IMR-90 (cell line): Measurements from ENCODE around the gene SERPINA12.

Source experiments
- BHLHE40 ChIP-seq: fragments of 150-350 bp; IDR thresholded peaks from 2 replicates; pipeline ENCODE4 v1.6.1; 2016; ENCODE audit warnings: mild to moderate bottlenecking, low read depth, low read length
- CEBPB ChIP-seq: IDR thresholded peaks from 2 replicates; pipeline ENCODE4 v1.6.1; 2012; ENCODE audit warnings: low read depth, low read length, improper control_type of control experiment
- FOS ChIP-seq: fragments of 150-350 bp; IDR thresholded peaks from 2 replicates; pipeline ENCODE4 v1.6.1; 2016; ENCODE audit warnings: low read depth, low read length
- MAFK ChIP-seq: IDR thresholded peaks from 2 replicates; pipeline ENCODE4 v1.6.1; 2012; ENCODE audit warnings: low read depth, low read length, improper control_type of control experiment
- MXI1 ChIP-seq: IDR thresholded peaks from 2 replicates; pipeline ENCODE4 v1.6.1; 2012; ENCODE audit warnings: low read depth, mild to moderate bottlenecking, low read length, moderate library complexity, borderline replicate concordance
- NFE2L2 ChIP-seq: fragments of 150-350 bp; IDR thresholded peaks from 2 replicates; pipeline ENCODE4 v1.6.1; 2016; ENCODE audit warnings: low read depth, mild to moderate bottlenecking, low read length
- POLR2A ChIP-seq: IDR thresholded peaks from 2 replicates; pipeline ENCODE4 v1.6.1; 2012; ENCODE audit warnings: mild to moderate bottlenecking, low read depth, low read length
- RAD21 ChIP-seq: IDR thresholded peaks from 2 replicates; pipeline ENCODE4 v1.6.1; 2012; ENCODE audit warnings: low read length, improper control_type of control experiment
- RCOR1 ChIP-seq: IDR thresholded peaks from 2 replicates; pipeline ENCODE4 v1.6.1; 2012; ENCODE audit warnings: mild to moderate bottlenecking, low read length, improper control_type of control experiment; ENCODE audit not compliant: insufficient replicate concordance
- RFX5 ChIP-seq: IDR thresholded peaks from 2 replicates; pipeline ENCODE4 v1.8.0; 2012; ENCODE audit warnings: low read depth, mild to moderate bottlenecking, low read length, moderate library complexity
- SMC3 ChIP-seq: fragments of 150-350 bp; IDR thresholded peaks from 2 replicates; pipeline ENCODE4 v1.6.1; 2016; ENCODE audit warnings: low read depth, mild to moderate bottlenecking, antibody characterized with exemption, low read length, moderate library complexity
- TF ChIP-seq, protein P1 (sequence below): conservative IDR thresholded peaks from 2 replicates; pipeline ENCODE4 v1.5.1; 2012; ENCODE audit warnings: mild to moderate bottlenecking, low read depth, low read length, improper control_type of control experiment
- TF ChIP-seq, protein P2 (sequence below): fragments of 150-350 bp; IDR thresholded peaks from 2 replicates; pipeline ENCODE4 v1.6.1; 2017; ENCODE audit warnings: mild to moderate bottlenecking, antibody characterized with exemption, low read length, low read depth

DNA sequence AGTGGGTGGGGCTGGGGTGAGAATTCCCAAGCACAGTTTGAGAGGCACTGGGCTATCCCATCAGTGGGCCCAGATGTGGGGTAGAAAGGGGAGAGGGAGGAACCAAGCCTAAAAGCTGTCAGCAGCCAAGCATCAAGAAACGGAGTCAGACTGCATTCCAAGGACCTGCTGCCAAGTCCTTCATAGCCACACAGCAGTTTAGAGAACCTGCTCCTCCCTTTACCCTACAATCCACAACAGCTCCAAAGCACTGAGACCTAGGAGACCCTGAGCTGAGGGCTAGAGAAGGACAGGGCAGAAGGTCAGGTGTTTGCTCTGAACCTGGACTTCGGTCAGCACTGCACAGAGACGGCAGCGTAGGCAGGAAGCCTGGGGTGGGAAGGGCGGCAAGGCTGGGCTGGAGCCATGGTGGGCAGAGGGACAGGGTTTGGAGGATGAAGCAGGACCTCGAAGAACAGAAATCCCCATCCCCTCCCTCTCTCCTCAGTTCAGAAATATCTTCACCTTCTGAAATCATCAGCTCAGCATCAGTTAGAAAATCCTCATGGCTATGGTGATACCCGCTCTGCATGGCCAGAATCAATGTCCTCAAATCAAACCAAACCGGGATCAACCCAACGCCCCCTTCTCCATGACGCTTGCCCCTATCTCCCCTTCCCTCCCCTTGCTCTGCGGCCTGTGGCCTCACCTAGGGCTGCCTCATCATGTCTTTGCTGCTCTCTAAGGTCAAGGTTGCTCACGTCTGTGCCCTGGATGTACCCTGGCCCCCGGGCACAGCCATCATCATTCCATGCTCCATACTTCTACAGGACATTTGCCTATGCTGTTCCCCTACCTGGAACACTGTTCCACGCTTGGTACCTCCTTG is 39.1 kb upstream of the SERPINA12 start:
- no peak for TF ChIP-seq MXI1
- TF ChIP-seq NFE2L2 = no peak
- TF ChIP-seq, protein P1, sequence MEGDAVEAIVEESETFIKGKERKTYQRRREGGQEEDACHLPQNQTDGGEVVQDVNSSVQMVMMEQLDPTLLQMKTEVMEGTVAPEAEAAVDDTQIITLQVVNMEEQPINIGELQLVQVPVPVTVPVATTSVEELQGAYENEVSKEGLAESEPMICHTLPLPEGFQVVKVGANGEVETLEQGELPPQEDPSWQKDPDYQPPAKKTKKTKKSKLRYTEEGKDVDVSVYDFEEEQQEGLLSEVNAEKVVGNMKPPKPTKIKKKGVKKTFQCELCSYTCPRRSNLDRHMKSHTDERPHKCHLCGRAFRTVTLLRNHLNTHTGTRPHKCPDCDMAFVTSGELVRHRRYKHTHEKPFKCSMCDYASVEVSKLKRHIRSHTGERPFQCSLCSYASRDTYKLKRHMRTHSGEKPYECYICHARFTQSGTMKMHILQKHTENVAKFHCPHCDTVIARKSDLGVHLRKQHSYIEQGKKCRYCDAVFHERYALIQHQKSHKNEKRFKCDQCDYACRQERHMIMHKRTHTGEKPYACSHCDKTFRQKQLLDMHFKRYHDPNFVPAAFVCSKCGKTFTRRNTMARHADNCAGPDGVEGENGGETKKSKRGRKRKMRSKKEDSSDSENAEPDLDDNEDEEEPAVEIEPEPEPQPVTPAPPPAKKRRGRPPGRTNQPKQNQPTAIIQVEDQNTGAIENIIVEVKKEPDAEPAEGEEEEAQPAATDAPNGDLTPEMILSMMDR = no peak
- TF ChIP-seq RCOR1 = no peak
- no peak for TF ChIP-seq RFX5
- no peak for TF ChIP-seq BHLHE40
- TF ChIP-seq FOS = no peak
- no peak for TF ChIP-seq MAFK
- no peak for TF ChIP-seq RAD21
- TF ChIP-seq, protein P2, sequence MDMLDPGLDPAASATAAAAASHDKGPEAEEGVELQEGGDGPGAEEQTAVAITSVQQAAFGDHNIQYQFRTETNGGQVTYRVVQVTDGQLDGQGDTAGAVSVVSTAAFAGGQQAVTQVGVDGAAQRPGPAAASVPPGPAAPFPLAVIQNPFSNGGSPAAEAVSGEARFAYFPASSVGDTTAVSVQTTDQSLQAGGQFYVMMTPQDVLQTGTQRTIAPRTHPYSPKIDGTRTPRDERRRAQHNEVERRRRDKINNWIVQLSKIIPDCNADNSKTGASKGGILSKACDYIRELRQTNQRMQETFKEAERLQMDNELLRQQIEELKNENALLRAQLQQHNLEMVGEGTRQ = no peak
- TF ChIP-seq SMC3 = no peak
- TF ChIP-seq POLR2A = no peak
- TF ChIP-seq CEBPB = no peak
